Ishikawa (cell line): Measurements from ENCODE around the gene TBC1D14.

Experiments
- CEBPB ChIP-seq: IDR thresholded peaks from 2 replicates; pipeline ENCODE4 v1.6.1; 2012
- CREB1 ChIP-seq: IDR thresholded peaks from 2 replicates; pipeline ENCODE4 v1.6.1; 2012; ENCODE audit warnings: low read depth
- EGR1 ChIP-seq: IDR thresholded peaks from 2 replicates; pipeline ENCODE4 v1.6.1; 2012
- EP300 ChIP-seq: IDR thresholded peaks from 2 replicates; pipeline ENCODE4 v1.6.1; 2012; ENCODE audit warnings: borderline replicate concordance
- FOXM1 ChIP-seq: IDR thresholded peaks from 2 replicates; pipeline ENCODE4 v1.6.1; 2012; ENCODE audit warnings: low read depth, borderline replicate concordance
- MAX ChIP-seq: IDR thresholded peaks from 2 replicates; pipeline ENCODE4 v1.6.1; 2012
- NFIC ChIP-seq: IDR thresholded peaks from 2 replicates; pipeline ENCODE4 v1.6.1; 2012
- RAD21 ChIP-seq: IDR thresholded peaks from 2 replicates; pipeline ENCODE4 v1.6.1; 2012; ENCODE audit warnings: low read depth
- REST ChIP-seq: IDR thresholded peaks from 2 replicates; pipeline ENCODE4 v1.6.1; 2012; ENCODE audit warnings: low read depth, mild to moderate bottlenecking
- TAF1 ChIP-seq: IDR thresholded peaks from 2 replicates; pipeline ENCODE4 v1.6.1; 2012; ENCODE audit warnings: low read depth, mild to moderate bottlenecking
- TCF12 ChIP-seq: IDR thresholded peaks from 2 replicates; pipeline ENCODE4 v1.6.1; 2012; ENCODE audit warnings: low read depth
- TEAD4 ChIP-seq: IDR thresholded peaks from 2 replicates; pipeline ENCODE4 v1.6.1; 2012
- USF1 ChIP-seq: IDR thresholded peaks from 2 replicates; pipeline ENCODE4 v1.6.1; 2012
- YY1 ChIP-seq: IDR thresholded peaks from 2 replicates; pipeline ENCODE4 v1.6.1; 2012; ENCODE audit warnings: low read depth
- ZBTB7A ChIP-seq: IDR thresholded peaks from 2 replicates; pipeline ENCODE4 v1.6.1; 2012; ENCODE audit warnings: low read depth

TBC1D14 gene

GRCh38 chr4:6968496-6968895 lies 58.9 kb downstream of the TBC1D14 start:
- TF ChIP-seq USF1 (no peak), ZBTB7A (no peak), NFIC (no peak), REST (no peak), YY1 (no peak), CEBPB (no peak), TEAD4 (no peak), TAF1 (no peak), FOXM1 (no peak)

- TF ChIP-seq RAD21, result no peak
- TF ChIP-seq MAX, result no peak
- no peak for TF ChIP-seq CREB1
- TF ChIP-seq USF1, result no peak
- TF ChIP-seq TAF1, result no peak
- TF ChIP-seq REST, result no peak
Observed at GRCh38 chr4:6969826-6970800, 60.5 kb downstream of the TBC1D14 start.

- TF ChIP-seq EGR1 (no peak), TAF1 (no peak), TCF12 (no peak), TEAD4 (no peak), NFIC (no peak), USF1 (no peak), ZBTB7A (no peak), CEBPB (no peak), REST (no peak), FOXM1 (no peak), CREB1 (no peak), MAX (no peak), EP300 (no peak), RAD21 (no peak), YY1 (no peak)
Observed at GRCh38 chr4:6971536-6972374, 62.1 kb downstream of the TBC1D14 start.

- no peak for TF ChIP-seq RAD21
- TF ChIP-seq ZBTB7A, result no peak
- no peak for TF ChIP-seq EGR1
- no peak for TF ChIP-seq TAF1
- TF ChIP-seq YY1, result no peak
- no peak for TF ChIP-seq CREB1
- no peak for TF ChIP-seq REST
- no peak for TF ChIP-seq NFIC
- TF ChIP-seq EP300, result no peak
- no peak for TF ChIP-seq MAX
- no peak for TF ChIP-seq FOXM1
Observed at GRCh38 chr4:6972375-6972650, 62.7 kb downstream of the TBC1D14 start.
